ENCODE measurements around the gene EHBP1.
"Not testable (repeated sequence)": the region's sequence is repeated elsewhere in the genome, so short reads cannot be mapped to it uniquely, and the experiment has no call there.

EHBP1 gene

DNA sequence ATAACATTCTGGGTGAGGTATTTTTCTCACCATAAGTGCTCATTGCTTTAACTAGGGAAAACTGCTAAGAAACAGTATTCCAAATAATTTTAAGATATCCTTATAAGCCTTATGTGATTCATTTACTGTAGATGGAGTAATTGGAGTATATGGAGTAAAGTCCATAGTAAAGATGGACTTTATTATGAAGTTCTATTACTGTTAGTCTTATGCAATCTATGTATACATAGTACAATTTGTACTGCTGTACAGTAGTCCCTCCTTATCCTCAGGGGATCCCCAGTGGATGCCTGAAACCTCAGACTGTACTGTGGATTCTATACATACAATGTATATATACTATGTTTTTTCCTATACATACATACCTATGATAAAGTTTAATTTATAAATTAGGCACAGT, 304.0 kb downstream of the EHBP1 start:
- Histone ChIP-seq H3K36me3 (ENCODE audit: insufficient read depth, insufficient read length, low read length) (no peaks in the 10 kb centered on the region), H3K9me3 (ENCODE audit: insufficient read depth, low read length) (no peaks in the 10 kb centered on the region), H3K9ac (ENCODE audit: insufficient read length, low read depth) (no peak overlapping the region), H3K4me3 (ENCODE audit: insufficient read length, low read depth) (no peak overlapping the region), H3K4me1 (ENCODE audit: insufficient read depth, insufficient read length) (no peaks in the 10 kb centered on the region), H3K27me3 (ENCODE audit: insufficient read depth, insufficient read length) (no peaks in the 10 kb centered on the region)
- TF ChIP-seq ZNF274 (IDR thresholded peaks at IDR 0.05; ENCODE audit: low read depth, low read length) (no peak), YY1 (IDR thresholded peaks at IDR 0.05; ENCODE audit: insufficient read depth, insufficient read length) (no peak), SUZ12 (IDR thresholded peaks at IDR 0.05; ENCODE audit: extremely low read depth, insufficient read depth, insufficient read length) (no peak)
- DNase-seq (ENCODE audit: low read depth, low spot score): no peak

DNA sequence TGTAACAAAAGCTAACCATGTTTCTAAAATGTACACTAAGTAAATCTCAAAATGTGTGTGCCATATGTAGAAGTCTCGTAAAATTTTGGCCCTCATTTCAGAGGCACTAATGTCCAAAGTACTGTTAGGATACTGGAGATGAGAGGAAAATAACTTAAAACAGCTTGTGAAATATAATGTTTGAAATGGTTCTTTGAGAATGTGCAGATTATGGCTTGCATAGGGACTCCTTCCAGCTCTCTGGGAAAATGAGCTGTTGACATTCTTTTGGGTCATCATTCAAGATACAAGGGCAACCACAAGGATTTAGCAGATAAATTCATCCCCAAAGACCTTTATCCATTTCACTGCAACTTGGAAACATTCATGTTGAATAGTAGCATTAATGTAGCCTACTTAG, 307.0 kb downstream of the EHBP1 start:
- Histone ChIP-seq H3K9ac (ENCODE audit: insufficient read length, low read depth) (no peak overlapping the region), H3K36me3 (ENCODE audit: insufficient read depth, insufficient read length, low read length) (no peaks in the 10 kb centered on the region), H3K4me3 (ENCODE audit: insufficient read length, low read depth) (no peak overlapping the region), H3K9me3 (ENCODE audit: insufficient read depth, low read length) (no peaks in the 10 kb centered on the region), H3K27me3 (ENCODE audit: insufficient read depth, insufficient read length) (no peaks in the 10 kb centered on the region), H3K4me1 (ENCODE audit: insufficient read depth, insufficient read length) (no peaks in the 10 kb centered on the region)
- no peak for DNase-seq (ENCODE audit: low read depth, low spot score)
- TF ChIP-seq YY1 (IDR thresholded peaks at IDR 0.05; ENCODE audit: insufficient read depth, insufficient read length) (no peak), SUZ12 (IDR thresholded peaks at IDR 0.05; ENCODE audit: extremely low read depth, insufficient read depth, insufficient read length) (no peak), ZNF274 (IDR thresholded peaks at IDR 0.05; ENCODE audit: low read depth, low read length) (no peak)

DNA sequence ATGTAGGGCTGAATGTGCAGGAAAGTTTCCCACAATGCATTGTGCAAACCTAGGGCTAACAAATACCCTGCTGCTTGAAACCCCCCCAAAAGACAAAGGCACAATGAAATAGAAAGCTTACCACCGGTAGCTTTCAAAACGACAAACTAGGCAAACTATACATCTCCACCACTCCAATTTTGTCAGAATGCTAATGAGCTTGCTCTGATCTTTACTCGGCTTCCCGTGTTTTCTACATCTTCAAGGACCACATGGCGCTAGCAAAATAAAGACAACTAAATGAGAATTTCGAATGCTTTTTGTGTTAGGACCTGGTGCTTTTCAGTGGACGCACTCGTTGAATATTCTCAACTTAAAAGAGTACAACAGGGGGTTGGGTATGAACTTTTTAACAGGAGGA, 307.9 kb downstream of the EHBP1 start:
- no peak for DNase-seq (ENCODE audit: low read depth, low spot score)
- no peak overlapping the region for H3K4me3 ChIP-seq (ENCODE audit: insufficient read length, low read depth)
- no peak for TF ChIP-seq ZNF274 (IDR thresholded peaks at IDR 0.05; ENCODE audit: low read depth, low read length)
- no peaks in the 10 kb centered on the region for H3K4me1 ChIP-seq (ENCODE audit: insufficient read depth, insufficient read length)
- H3K27me3 ChIP-seq (ENCODE audit: insufficient read depth, insufficient read length): no peaks in the 10 kb centered on the region
- H3K9ac ChIP-seq (ENCODE audit: insufficient read length, low read depth): no peak overlapping the region
- H3K9me3 ChIP-seq (ENCODE audit: insufficient read depth, low read length): no peaks in the 10 kb centered on the region
- H3K36me3 ChIP-seq (ENCODE audit: insufficient read depth, insufficient read length, low read length): no peaks in the 10 kb centered on the region

DNA sequence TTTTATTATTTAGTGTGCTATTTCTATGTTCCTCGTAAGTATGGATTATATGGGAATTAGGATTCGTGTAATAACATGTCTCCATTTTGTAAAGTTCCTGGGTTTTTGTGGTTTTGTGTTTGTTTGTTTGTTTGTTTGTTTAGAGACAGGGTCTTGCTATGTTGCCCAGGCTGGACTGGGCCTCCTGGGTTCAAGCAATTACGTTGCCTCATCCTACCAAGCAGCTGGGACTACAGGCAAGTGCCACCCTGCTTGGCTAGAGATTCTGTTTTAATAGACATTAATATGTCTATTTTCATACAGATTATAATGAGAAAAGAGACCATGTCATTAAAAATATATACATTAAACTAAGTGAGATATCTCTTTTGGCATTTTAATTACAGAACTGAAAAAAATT, 309.9 kb downstream of the EHBP1 start:
- DNase-seq (ENCODE audit: low read depth, low spot score): no peak
- H3K9ac ChIP-seq (ENCODE audit: insufficient read length, low read depth): no peak overlapping the region
- H3K27me3 ChIP-seq (ENCODE audit: insufficient read depth, insufficient read length): no peaks in the 10 kb centered on the region
- H3K9me3 ChIP-seq (ENCODE audit: insufficient read depth, low read length): no peaks in the 10 kb centered on the region
- no peaks in the 10 kb centered on the region for H3K4me1 ChIP-seq (ENCODE audit: insufficient read depth, insufficient read length)
- no peaks in the 10 kb centered on the region for H3K36me3 ChIP-seq (ENCODE audit: insufficient read depth, insufficient read length, low read length)
- H3K4me3 ChIP-seq (ENCODE audit: insufficient read length, low read depth): no peak overlapping the region
- TF ChIP-seq ZNF274 (IDR thresholded peaks at IDR 0.05; ENCODE audit: low read depth, low read length) (no peak), SUZ12 (IDR thresholded peaks at IDR 0.05; ENCODE audit: extremely low read depth, insufficient read depth, insufficient read length) (no peak), YY1 (IDR thresholded peaks at IDR 0.05; ENCODE audit: insufficient read depth, insufficient read length) (no peak)

DNA sequence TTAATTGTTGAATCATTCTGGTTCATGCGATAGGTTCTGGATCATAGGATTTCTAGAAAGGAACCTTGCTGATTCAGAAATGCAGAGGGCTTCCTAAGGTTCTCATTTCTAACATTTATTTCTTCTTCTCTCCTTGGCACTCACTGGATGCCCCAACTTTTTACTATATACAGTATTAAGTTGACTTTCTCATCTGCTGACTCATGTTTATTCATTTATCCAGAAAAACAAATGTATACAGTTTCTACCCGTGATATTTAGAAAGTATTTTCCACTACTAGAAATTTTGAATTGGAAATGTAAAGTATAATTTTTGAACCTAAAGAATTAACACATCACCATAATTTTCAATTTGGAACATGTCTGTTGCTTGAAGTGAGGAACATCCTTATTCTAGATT, 312.9 kb downstream of the EHBP1 start:
- H3K27me3 ChIP-seq (ENCODE audit: insufficient read depth, insufficient read length): no peaks in the 10 kb centered on the region
- no peaks in the 10 kb centered on the region for H3K9me3 ChIP-seq (ENCODE audit: insufficient read depth, low read length)
- H3K4me3 ChIP-seq (ENCODE audit: insufficient read length, low read depth): no peak overlapping the region
- H3K4me1 ChIP-seq (ENCODE audit: insufficient read depth, insufficient read length): no peaks in the 10 kb centered on the region
- H3K9ac ChIP-seq (ENCODE audit: insufficient read length, low read depth): no peak overlapping the region
- no peaks in the 10 kb centered on the region for H3K36me3 ChIP-seq (ENCODE audit: insufficient read depth, insufficient read length, low read length)
- DNase-seq (ENCODE audit: low read depth, low spot score): no peak
- TF ChIP-seq SUZ12 (IDR thresholded peaks at IDR 0.05; ENCODE audit: extremely low read depth, insufficient read depth, insufficient read length) (no peak), ZNF274 (IDR thresholded peaks at IDR 0.05; ENCODE audit: low read depth, low read length) (no peak), YY1 (IDR thresholded peaks at IDR 0.05; ENCODE audit: insufficient read depth, insufficient read length) (no peak)

DNA sequence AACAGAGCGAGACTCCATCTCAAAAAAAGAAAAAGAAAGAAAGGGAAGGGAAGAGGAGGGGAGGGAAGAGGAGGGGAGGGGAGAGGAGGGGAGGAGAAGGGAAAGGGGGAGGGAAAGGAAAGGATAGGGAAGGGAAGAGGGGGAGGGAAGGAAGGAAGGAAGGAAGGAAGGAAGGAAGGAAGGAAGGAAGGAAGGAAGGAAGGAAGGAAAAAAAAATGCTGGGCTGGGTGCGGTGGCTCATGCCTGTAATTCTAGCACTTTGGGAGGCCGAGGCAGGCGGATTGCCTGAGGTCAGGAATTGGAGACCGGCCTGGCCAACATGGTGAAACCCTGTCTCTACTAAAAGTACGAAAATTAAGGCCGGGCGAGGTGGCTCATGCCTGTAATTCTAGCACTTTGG, 314.2 kb downstream of the EHBP1 start:
- not testable (repeated sequence) for H3K36me3 ChIP-seq (ENCODE audit: insufficient read depth, insufficient read length, low read length); H3K4me1 ChIP-seq (ENCODE audit: insufficient read depth, insufficient read length); DNase-seq (ENCODE audit: low read depth, low spot score); H3K4me3 ChIP-seq (ENCODE audit: insufficient read length, low read depth); H3K9me3 ChIP-seq (ENCODE audit: insufficient read depth, low read length); H3K9ac ChIP-seq (ENCODE audit: insufficient read length, low read depth); H3K27me3 ChIP-seq (ENCODE audit: insufficient read depth, insufficient read length)

DNA sequence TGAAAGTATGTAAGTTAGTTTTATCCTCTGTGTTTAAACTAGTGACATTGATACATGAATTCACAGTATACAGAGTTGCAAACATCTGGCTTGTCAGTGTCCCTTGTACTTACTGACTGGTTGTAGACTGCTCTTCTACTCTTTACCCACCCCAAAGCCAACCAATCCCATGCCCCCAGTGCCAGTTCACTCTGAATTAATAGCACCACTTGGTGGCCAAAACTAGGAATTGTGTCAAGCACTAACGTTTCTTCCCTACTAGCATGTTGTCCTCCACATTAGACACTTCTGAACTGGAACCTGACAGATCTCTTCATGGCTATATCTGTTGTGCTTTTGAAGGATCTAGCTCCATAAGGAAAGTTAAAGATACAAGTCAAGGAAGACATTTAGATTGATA, 317.9 kb downstream of the EHBP1 start:
- no peaks in the 10 kb centered on the region for H3K4me1 ChIP-seq (ENCODE audit: insufficient read depth, insufficient read length)
- TF ChIP-seq SUZ12 (IDR thresholded peaks at IDR 0.05; ENCODE audit: extremely low read depth, insufficient read depth, insufficient read length) (no peak), ZNF274 (IDR thresholded peaks at IDR 0.05; ENCODE audit: low read depth, low read length) (no peak), YY1 (IDR thresholded peaks at IDR 0.05; ENCODE audit: insufficient read depth, insufficient read length) (no peak)
- H3K9ac ChIP-seq (ENCODE audit: insufficient read length, low read depth): no peak overlapping the region
- H3K9me3 ChIP-seq (ENCODE audit: insufficient read depth, low read length): no peaks in the 10 kb centered on the region
- no peak for DNase-seq (ENCODE audit: low read depth, low spot score)
- no peaks in the 10 kb centered on the region for H3K27me3 ChIP-seq (ENCODE audit: insufficient read depth, insufficient read length)
- H3K4me3 ChIP-seq (ENCODE audit: insufficient read length, low read depth): no peak overlapping the region
- H3K36me3 ChIP-seq (ENCODE audit: insufficient read depth, insufficient read length, low read length): no peaks in the 10 kb centered on the region

DNA sequence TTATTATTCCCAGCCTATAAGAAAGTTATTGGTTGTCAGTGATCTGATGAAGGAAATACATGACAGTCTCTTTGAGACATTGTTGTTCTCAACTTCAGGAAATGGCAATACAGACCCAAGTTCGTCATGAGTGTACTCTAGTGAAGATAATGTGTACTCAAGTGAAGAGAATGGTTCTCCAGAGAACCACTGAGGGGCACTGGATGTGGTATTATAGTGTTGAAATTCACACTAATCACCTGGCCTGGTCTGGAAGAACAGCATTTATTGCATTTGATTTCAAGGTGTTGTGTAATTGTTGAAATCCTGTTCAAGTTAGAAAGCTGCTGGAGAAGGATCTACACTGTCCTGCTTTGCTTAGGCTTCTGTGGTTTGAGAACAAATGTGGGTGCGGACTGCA, 321.7 kb downstream of the EHBP1 start:
- no peaks in the 10 kb centered on the region for H3K4me1 ChIP-seq (ENCODE audit: insufficient read depth, insufficient read length)
- H3K36me3 ChIP-seq (ENCODE audit: insufficient read depth, insufficient read length, low read length): no peaks in the 10 kb centered on the region
- H3K9me3 ChIP-seq (ENCODE audit: insufficient read depth, low read length): no peaks in the 10 kb centered on the region
- H3K9ac ChIP-seq (ENCODE audit: insufficient read length, low read depth): no peak overlapping the region
- no peak overlapping the region for H3K4me3 ChIP-seq (ENCODE audit: insufficient read length, low read depth)
- TF ChIP-seq ZNF274 (IDR thresholded peaks at IDR 0.05; ENCODE audit: low read depth, low read length) (no peak), SUZ12 (IDR thresholded peaks at IDR 0.05; ENCODE audit: extremely low read depth, insufficient read depth, insufficient read length) (no peak), YY1 (IDR thresholded peaks at IDR 0.05; ENCODE audit: insufficient read depth, insufficient read length) (no peak)
- no peaks in the 10 kb centered on the region for H3K27me3 ChIP-seq (ENCODE audit: insufficient read depth, insufficient read length)
- DNase-seq (ENCODE audit: low read depth, low spot score): no peak
